GM19351 (cell line): Measurements from ENCODE around the gene CEP152.

ENCODE experiments used
- ATAC-seq: cut with Tn5 transposase; IDR thresholded peaks from one replicate; pipeline ENCODE4 v1.9.1; 2021; ENCODE audit warnings: mild to moderate bottlenecking, moderate library complexity; ENCODE audit not compliant: unreplicated experiment

CEP152 gene

GRCh38 chr15:48705381-48705780, 105.5 kb downstream of the CEP152 start:
- ATAC-seq, result no peak

- no peak for ATAC-seq
Measured at GRCh38 chr15:48703544-48703943, 107.3 kb downstream of the CEP152 start.

DNA sequence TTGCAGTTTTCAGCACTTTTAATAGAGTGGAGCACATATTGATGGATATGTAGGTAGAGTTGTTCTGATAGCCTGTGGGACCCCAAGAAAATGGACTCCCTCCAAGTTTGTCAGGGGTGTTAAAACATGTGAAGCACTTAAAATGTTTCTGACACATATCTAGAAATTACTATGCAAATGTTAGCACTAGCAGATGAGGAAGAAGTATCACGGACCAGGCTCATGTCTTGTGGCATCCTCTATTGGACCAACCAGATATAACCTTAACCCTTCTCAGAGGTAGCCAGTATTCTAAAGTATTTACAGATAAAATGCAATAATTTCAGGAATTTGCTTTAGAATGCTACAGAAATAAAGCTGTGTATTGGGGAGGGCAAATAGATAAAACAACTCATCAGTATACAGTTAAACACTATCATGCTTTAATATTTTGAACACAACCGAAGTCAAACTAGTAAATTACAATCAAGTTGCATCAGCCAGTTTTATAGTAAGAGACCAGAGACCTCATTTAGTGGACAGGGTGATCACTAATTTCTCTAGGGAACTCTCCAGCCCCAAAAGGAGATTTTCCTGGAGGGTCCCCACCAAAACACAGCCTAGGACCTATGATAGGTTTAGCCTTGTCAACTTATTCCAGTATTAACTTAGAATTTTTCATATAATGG, 108.2 kb downstream of the CEP152 start:
- ATAC-seq, result no peak

DNA sequence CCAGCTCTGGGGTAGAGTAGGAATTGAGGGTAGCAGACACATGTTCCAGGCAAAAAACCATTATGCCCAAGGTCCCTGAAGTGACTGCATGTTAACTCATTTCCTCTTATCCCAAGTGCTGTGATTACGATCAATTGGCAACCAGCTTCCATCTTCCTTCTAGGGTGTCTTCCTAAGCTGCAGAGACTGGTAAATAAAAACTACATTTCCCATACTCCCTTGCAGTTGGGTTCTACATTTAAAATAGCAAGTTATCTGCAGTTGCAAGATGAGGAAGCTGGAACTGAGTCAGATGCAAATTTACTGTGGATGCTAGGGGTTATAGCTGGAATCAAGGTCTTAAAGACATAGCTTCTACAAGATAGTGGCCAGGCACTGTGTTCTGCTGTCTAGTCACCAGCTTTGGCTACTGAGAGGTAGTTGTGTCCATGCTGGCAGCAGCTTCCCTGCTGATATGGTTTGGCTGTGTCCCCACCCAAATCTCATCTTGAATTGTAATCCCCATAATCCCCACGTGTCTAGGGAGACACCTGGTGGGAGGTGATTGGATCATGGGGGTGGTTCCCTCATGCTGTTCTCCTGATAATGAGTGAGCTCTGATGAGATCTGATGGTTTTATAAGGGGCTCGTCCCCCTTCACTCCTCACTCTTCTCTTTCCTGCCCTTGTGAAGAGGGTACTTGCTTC, 114.1 kb downstream of the CEP152 start:
- ATAC-seq, result no peak

GRCh38 chr15:48695827-48696573, 114.9 kb downstream of the CEP152 start:
- ATAC-seq, result no peak

- no peak for ATAC-seq
Measured at GRCh38 chr15:48695088-48695826, 115.6 kb downstream of the CEP152 start.

DNA sequence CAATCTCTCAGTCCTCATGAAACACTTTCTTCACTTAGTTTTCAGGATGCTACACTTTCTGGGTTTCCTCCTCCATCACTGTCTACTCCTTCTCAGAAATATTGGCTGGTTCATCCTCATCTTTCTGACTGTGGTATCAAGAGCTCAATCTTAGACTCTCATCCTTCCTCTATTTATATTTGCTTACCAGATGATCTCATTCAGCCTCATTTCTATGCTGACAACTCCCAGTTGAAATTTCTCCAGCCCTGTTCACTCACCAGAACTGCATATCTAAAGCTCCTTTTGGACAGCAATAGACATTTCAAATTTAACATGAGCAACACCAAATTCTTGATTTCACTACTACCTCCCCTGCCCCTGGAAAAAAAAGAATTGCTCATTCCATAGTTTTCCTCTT, 117.4 kb downstream of the CEP152 start:
- ATAC-seq, result no peak

DNA sequence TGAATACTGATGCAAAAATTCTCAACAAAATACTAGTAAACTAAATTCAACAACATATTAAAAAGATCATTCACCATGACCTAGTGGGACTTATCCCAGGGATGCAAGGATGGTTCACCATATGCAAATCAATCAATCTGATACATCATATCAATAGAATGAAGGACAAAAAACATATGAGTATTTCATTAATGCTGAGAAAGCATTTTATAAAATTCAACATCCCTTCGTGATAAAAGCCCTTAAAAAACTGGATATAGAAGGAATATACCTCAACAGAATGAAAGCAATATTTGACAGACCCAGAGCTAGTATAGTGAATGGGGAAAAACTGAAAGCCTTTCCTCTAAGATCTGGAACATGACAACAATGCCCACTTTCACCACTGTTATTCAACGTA, 122.4 kb downstream of the CEP152 start:
- ATAC-seq, result no peak
